GM21737 (cell line): Measurements from ENCODE around the gene CYP4V2.

Source experiments
- ATAC-seq: cut with Tn5 transposase; IDR thresholded peaks from one replicate; pipeline ENCODE4 v1.9.1; 2021; ENCODE audit warnings: mild to moderate bottlenecking, moderate library complexity; ENCODE audit not compliant: unreplicated experiment

The CYP4V2 gene

DNA sequence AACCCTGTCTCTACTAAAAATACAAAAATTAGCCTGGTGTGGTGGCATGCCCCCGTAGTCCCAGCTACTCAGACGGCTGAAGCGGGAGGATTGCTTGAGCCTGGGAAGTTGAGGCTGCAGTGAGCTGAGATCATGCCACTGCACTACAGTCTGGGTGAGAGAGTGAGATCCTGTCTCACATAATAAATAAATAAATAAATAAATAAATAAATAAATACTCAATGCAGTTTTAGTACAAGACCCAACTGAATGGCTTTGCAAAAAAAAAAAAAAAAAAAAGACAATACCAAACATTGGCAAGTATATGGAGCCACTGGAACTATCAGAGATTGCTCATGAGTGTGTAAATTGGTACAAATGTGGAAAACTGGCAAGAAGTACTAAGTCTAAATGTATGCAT is 3.3 kb upstream of the CYP4V2 start:
- no peak for ATAC-seq

DNA sequence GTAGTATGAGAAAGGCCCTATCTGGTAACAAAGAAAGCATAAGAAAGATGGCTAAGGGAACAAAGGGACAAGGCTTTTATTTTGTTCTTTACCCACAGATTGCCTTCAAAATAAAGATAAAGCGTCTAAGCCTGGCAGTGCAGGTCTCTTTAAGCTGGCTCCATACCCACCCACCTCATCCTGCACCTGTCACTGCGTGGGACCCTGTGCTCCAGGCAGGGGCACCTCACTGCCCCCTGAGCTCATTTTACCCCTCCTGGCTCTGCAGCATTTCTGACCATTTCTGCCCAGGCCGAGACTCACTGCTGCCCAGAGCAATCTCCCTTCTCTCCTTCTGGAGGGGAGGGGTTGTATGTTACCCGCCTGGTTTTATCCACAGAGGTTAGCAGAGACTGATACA is 1.7 kb upstream of the CYP4V2 start:
- ATAC-seq: no peak

DNA sequence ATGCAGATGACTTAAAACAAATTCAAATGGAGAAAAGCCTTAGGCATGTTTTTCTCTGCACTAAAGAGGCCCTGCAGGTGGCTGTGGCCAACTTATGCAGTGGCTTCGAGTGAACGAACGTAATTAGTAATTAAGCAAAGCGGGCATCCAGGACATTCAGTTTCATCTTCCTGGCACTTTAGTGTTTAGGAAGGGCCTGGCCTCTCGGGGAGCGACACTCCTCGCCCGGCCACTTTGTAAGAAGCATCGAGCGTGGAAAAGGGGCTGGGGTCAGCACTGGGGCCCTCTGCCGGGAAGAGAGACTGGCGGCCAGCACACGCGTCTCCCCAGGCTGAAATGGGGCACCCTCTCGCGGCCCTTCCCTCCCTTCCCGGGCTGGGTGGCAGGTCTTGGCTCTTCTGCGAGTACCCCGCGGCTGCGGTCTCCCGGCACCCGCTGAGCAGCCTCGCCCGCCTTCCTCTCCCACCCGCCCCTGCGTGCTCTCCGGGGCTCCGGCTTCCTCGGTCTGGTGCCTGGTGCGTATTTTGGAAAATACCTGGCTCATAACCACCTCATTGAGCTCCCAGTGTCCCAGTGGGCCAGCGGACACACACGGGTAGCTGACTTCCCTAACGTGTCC is 677 bp upstream of the CYP4V2 start:
- ATAC-seq: peak; percentile 23

DNA sequence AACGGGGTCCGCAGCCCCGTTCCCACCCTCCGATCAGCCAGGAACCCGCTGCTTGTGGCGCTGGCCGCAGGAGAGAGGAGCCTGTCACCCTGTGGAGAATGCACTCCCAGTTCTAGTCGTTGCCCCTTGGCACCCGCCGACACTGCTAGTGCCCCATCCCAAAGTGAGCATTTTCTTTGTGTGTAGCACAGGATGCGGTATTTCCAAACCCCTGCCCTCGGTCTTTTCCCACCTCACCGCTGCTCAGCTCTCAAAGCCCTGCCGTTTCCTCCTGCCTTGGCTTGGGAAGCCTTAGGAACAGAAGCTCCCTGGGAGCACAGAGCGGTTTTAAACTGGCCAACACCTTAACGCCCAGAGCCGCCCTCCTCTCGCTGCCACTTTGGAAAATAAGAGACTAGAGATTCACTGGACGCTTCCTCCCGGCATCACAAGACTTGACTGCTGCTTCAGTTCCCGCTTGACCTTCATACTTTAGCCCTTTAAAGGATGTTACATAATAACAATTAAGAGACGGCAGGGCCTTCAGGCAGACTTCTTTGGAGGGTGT is 772 bp downstream of the CYP4V2 start:
- peak; percentile 14 for ATAC-seq

DNA sequence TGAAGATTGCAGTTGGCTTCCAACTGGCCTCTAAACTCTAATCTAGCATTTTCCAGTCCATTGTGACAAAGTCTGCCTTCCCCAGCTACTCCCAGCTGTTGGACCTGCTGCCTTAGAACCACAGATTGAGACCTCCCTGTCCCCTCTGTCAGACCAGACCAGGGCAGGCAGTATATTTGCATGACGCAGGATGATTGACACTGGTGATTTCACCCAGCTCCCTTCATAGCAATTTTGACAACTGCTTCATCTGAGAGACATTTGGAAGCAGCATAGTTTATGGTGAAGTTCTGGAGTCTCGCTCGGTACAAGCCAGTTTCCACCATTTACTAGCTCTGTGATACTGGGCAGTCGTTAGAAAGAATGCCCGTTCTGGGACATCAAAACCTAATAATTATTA is 2.5 kb downstream of the CYP4V2 start:
- no peak for ATAC-seq

DNA sequence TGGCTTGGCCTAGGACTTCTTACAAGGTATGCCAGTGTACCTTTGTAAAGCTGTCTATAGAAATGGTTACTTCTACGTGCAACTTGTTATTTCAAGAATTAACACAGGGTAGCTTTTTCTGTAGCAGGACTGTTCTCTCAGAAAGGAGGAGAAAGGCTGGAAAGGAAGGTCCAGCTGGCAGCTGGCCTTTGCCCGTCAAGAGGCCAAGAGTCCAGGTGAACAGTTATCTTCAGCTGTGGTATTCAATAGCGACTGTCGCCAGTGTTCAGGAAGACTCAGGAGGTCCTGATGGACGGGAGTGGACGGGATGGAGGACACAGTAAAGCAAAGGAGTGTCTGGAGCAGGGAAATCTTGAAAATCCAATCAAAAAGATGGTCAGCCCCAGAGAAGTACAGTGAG is 4.7 kb downstream of the CYP4V2 start:
- ATAC-seq: no peak

DNA sequence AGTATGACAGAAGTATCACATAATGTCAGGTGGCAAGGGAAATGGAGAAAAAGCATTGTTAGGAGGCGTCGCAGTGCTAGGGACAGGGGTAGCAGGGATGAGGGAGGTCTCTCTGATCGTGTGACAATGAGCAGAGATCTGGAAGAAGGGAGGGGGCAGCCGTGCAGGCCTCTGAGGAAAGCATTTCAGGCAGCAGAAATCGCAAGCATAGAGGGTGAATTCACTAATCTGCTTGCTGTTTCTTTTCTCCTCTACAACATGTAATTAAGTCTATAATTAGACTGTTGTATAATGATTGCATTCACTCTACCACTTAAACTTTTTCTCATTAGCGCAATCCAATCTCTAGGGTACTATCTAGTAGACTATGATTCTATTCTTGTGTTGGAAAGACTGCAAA is 9.1 kb downstream of the CYP4V2 start:
- ATAC-seq: no peak

DNA sequence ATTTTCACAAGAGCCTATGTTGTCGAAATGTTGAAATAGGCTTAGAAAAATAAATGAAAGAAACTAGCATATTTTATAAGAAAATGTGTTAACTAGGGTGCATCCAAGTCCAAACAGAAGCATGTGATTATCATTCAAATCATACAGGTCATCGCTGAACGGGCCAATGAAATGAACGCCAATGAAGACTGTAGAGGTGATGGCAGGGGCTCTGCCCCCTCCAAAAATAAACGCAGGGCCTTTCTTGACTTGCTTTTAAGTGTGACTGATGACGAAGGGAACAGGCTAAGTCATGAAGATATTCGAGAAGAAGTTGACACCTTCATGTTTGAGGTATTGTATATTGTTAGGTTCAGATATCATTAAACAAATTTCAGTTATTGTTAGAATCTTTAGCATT is 9.6 kb downstream of the CYP4V2 start:
- ATAC-seq: no peak

DNA sequence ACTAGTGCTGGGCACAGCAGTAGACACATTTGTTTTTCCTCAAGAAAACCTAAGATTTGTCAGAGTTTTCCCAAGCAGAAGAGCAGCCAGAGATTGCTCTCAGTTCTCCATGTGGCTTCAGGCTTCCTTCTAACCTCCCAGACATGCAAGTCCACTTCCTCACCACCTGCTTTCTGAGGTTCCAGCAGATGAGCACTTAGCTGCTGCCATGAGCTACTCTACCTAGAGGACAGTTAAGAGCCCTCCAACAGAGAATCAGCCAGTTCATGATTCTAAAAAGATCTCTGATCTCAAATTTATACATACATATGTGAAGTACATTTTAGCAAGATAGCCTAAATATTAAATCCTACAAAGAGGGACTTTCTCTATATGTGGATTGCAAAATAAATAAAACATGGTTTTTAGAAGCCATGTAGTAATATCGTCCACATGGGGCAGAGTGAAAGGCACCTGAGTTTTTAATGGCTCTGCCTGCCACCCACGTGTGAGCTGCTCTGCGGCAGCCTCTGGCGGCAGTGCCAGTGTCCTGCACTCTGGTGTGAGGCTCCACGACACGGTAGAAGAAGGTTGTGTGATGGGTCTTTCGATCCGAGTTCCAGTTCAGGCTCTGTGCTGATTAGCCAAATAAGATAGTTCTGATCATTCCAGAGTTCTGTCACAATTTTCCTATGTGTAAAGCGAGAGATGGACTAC is 10.3 kb downstream of the CYP4V2 start:
- peak; percentile 85 for ATAC-seq

DNA sequence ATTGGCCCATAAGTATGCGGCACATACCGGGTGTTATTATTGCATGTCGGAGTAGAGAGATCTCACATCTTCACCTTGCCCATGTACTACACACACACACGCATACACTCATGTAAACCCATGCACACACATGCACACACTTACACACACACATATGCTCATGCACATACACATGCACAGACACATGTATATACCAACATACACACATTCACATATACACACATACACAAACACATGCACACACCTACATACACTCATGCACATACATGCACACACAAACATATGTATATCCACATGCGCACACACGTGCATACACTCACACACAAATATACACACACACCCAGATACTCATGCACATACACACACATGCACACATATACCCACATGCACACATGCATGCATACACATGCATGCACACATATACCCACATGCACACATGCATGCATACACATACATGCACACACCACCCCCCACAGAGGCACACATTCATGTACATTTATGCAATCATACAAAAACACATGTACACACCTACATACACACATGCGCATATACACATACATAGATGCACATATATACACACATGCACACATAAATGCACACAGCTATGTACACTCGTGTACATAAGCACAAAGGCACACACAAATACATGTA is 11.2 kb downstream of the CYP4V2 start:
- no peak for ATAC-seq

DNA sequence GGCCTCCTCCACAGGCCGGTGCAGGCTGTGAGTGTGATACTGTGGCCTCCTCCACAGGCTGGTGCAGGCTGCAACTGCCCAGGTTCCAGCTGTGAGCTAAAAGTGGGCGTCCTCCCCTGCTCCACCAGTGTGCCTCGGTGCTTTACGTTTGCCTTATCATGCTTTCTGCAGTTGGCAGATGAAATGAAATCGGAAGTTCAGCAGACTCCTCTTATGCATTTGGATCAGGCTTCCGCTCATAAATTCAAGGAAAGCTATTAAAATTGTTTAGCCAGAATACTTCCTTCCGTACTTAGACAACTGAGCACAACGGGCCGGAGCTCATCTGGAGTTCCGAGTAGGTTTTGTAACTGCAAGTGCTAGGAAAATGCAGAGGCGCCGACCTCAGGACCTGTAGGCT is 12.0 kb downstream of the CYP4V2 start:
- no peak for ATAC-seq

DNA sequence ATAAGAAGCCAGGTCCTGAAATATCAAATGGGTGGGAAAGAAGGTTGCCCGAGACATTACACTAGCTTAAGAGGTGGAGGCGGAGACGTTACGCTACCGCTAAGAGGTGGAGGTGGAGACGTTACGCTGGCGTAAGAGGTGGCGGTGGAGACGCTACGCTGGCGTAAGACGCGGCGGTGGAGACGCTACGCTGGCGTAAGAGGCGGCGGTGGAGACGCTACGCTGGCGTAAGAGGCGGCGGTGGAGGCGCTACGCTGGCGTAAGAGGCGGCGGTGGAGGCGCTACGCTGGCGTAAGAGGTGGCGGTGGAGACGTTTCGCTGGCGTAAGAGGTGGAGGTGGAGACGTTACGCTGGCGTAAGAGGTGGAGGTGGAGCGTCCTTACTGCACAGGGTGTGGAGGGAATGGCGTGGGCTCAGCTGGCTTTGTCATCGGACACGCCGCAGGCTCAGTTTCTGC is 12.8 kb downstream of the CYP4V2 start:
- ATAC-seq: no peak

DNA sequence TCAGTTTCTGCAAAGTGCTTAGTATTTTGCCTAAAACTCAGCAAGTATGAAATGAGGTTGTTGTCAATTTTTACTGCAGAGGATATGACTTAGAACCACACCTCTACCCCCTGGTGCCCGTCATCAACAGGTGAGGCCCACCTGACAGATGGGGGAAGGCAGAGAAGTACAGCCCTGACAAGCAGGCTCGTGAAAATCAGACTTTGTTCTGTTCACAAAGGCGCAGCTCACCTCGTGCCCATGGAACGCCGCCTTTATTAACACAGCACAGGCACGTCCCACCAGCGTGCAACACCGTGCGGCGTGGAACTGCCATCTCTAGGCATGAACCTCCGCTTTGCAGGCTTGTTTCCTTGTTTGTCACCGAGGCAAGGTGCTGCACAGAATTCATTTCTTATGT is 13.3 kb downstream of the CYP4V2 start:
- no peak for ATAC-seq

DNA sequence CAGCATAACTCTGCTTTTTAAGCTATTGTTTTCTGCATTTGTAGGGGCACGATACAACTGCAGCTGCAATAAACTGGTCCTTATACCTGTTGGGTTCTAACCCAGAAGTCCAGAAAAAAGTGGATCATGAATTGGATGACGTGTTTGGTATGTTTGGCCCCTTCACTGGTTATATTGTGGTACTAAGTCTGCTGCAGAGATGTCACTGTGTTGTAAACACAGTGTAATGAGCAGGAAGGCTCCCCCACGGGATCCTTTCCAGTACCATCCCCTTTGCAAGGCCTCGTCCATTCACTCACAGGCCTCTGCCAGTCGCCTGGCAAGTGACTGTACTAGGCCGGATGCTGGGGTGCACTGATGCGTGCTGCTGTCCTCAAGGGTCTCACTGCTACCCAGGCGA is 13.8 kb downstream of the CYP4V2 start:
- no peak for ATAC-seq

DNA sequence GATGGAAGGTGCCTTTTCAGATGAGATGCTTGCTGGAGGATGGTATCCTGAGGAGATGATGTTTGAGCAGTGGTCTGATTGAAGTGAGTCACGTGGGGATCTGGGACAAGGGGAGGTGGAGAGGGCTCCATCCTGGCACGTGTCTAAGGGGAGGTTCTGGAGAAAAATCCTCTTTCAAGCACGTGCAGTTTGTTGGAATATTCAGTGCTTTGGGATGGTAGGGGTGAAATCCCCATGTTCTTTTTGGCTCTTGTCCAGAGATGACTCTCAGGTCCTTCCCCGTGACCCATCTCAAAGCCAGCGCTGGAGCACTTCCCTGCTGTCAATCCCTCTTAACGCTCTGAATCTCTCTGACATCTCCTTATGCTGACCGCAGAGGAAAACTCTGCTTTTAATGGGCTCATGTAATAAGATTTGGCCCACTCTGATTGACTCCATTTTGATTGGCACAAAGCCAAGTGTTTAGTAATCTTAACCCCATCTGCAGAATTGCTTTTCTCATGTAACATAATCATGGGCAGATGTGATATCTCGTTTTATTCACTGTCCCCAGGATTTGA is 25.2 kb downstream of the CYP4V2 start:
- ATAC-seq: no peak

DNA sequence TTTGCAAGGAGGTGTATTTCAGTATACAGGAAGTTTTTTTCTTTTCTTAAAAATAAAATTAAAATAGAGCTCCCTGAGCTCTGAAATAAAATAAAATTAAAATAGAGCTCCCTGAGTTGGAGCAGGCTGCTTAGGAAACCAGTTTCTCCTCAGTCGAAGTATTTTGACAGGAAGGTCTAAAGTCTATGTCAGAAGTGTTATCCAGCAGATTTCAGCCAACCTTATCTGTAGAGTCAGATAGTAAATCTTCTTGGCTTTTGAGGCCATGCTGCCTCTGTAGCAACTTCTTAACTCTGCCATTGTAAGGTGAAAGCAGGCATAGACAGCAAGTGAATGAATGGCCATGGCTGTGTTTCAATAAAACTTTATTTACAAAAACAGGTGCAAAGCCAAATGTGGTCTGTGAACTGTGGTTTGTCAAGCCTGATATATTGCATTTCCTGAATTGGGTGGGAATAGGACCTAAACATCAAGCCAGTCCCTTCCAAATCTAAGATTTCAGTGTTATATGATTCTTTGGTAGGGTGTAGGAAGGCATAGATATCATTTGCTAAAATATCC is 26.4 kb downstream of the CYP4V2 start:
- no peak for ATAC-seq

DNA sequence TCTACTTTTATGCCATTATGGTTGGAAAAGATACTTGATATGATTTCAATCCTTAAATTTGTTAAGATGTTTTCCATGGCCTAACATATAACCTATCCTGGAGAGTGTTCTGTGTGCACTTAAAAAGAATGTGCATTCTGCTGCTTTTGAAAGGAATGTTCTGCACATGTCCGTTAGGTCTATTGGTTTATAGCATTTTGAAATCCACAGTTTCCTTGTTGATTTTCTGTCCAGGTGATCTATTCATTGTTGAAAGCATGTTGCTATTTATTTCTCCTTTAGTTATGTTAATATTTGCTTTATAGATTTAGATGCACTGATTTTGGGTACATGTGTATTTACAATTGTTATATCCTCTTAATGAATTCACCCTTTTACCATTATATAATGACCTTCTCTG is 30.3 kb downstream of the CYP4V2 start:
- ATAC-seq: no peak

DNA sequence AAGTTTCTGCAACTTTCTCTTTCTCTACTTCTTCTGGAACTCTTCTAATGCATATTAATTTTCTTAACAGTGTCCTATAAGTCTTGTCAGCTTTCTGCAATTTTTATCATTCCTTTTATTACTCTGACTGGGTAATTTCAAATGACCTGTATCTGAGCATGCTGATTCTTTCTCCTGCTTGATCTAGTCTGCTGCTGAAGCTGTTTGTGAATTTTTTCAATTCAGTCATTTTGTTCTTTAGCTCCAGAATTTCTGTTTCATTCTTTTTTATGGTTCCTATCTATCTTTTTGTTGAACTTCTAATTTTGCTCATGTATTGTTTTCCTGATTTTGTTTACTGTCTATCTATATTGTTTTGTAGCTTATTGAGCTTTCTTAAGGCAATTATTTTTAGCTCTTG is 34.5 kb downstream of the CYP4V2 start:
- ATAC-seq: no peak

DNA sequence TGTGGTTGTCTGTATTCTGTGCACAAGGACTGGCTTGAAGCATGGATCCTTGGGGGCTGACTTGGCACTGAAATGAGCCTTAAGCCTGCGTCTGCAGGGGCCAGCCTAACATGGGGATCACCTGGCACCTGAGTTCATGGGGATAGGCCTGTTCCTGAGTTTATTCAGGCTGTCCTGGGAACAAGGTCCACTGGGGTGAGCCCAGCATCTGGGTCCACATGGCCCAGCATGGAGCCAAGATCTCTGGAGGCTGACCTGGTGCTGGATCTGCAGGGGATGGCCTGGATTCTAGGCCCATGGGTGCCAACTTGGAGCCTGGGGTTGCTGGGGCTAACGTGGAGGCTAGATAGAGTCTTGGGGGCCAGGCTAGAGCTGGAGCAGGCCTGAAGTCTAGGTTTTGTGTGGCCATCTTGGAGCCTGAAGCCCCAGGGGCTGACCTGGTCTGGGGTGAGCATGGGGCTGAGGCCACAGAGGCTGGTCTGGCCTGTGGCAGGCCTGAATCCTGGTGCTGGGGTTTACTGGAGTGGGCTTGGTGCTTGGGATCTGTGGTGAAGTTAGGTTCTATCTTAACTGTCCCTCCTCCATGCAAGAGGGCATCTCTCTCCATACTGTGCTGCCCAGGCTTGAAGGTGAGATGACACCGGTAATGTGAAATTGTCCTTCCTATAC is 35.3 kb downstream of the CYP4V2 start:
- no peak for ATAC-seq

DNA sequence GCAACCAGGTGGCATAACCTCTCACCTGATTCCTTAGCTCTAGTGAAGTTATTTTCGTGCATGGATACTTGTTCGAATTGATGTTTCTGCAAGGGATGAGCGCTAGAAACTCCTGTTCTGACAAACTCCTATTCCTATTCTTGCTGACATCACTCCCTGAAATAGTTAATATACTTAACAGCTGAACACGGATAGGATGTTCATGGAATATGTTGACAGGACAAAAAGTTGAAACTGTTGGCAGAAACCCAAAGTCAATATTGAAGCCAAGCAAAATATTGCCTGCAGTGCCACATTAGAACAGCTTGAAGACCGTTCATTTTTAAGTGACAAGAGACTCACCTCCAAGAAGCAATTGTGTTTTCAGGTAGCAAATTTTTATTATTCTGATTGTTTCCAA is 35.9 kb downstream of the CYP4V2 start, which contains the start of gene KLKB1:
Gene KLKB1, plus strand, starts transcription at position 287 of the 400 bp plus-strand sequence. CDS start 689 bp downstream, outside the sequence.
- ATAC-seq: no peak
